SK-N-MC (cell line): Measurements from ENCODE around the gene XDH.

Experiments
- EZH2 ChIP-seq: fragments of 200-600 bp; sonication (generic); IDR thresholded peaks from one replicate; pipeline ENCODE4 v1.6.1; 2017; ENCODE audit warnings: antibody characterized with exemption
- FOXP2 ChIP-seq: optimal IDR thresholded peaks from 2 replicates; pipeline ENCODE3; 2011; ENCODE audit warnings: mild to moderate bottlenecking, moderate library complexity; ENCODE audit not compliant: insufficient read depth; ENCODE audit errors: extremely low read length, control extremely low read depth
- POLR2AphosphoS5 ChIP-seq: IDR thresholded peaks from 2 replicates; pipeline ENCODE4 v1.6.1; 2012; ENCODE audit warnings: mild to moderate bottlenecking, low read depth, low read length, borderline replicate concordance

DNA sequence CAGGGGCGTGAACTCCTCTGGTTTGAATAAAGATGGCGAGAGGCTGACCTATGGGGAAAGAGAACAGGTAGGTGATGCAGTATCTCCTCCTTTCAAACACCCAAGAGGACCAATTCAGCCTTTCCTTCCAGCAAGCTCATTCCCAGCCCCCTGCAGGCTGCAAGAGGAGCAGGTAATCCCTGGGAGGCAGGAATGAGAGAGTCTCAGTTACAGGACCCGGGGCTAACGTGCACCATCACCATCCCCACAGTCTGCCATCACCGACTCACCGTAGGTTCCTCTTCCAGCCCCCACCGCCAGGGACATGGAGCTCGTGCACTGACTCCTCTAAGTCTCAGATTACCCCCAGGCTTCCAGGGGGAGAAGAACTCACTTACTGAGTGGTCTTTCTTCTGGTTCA lies 26.7 kb downstream of the XDH start:
- TF ChIP-seq POLR2AphosphoS5 (no peak), EZH2 (no peak), FOXP2 (no peak)
